Measurements from ENCODE around the gene CCL4.

Gene CCL4

GRCh38 chr17:36130346-36130745, 26.7 kb downstream of the CCL4 start:
- Histone ChIP-seq H3F3A (ENCODE audit: control insufficient read depth, insufficient read depth) (peaks cover 6% of the 10 kb centered on the region; the same call in 1 of the 2 replicates), H3K9me2 (replicated peaks; ENCODE audit: control insufficient read depth, low read length) (no peaks in the 10 kb centered on the region), H3K4me1 (ENCODE audit: control insufficient read depth, low read length) (peaks cover 30% of the 10 kb centered on the region), H3K79me2 (ENCODE audit: control insufficient read depth, low read length) (no peaks in the 10 kb centered on the region), H4K20me1 (ENCODE audit: control insufficient read depth, insufficient read depth, low read depth, low read length) (no peaks in the 10 kb centered on the region; the same call in 1 of the 2 replicates), H3K4me2 (ENCODE audit: low read length) (no peak overlapping the region), H3K9me3 (ENCODE audit: control insufficient read depth, insufficient read depth, low read length) (peaks cover 15% of the 10 kb centered on the region), H3K36me3 (ENCODE audit: control insufficient read depth, low read length) (no peaks in the 10 kb centered on the region), H3K27me3 (ENCODE audit: control insufficient read depth, low read length) (peaks cover 57% of the 10 kb centered on the region), H3K27ac (ENCODE audit: low read depth, low read length) (no peak overlapping the region), H3K4me3 (ENCODE audit: low read length) (no peak overlapping the region)
- no peak for TF ChIP-seq EZH2phosphoT487 (IDR thresholded peaks at IDR 0.05; ENCODE audit: borderline replicate concordance, low read length)
- TF ChIP-seq CTCF (IDR thresholded peaks at IDR 0.05; ENCODE audit: low read depth, low read length, poor library complexity, severe bottlenecking) = no peak

- Histone ChIP-seq H3K9me2 (replicated peaks; ENCODE audit: control insufficient read depth, low read length) (no peaks in the 10 kb centered on the region), H3K4me3 (ENCODE audit: low read length) (no peak overlapping the region), H3K4me1 (ENCODE audit: control insufficient read depth, low read length) (peaks cover 30% of the 10 kb centered on the region), H3K4me2 (ENCODE audit: low read length) (no peak overlapping the region), H3K27me3 (ENCODE audit: control insufficient read depth, low read length) (peaks cover 62% of the 10 kb centered on the region), H3K36me3 (ENCODE audit: control insufficient read depth, low read length) (no peaks in the 10 kb centered on the region), H3K9me3 (ENCODE audit: control insufficient read depth, insufficient read depth, low read length) (peaks cover 4% of the 10 kb centered on the region), H4K20me1 (ENCODE audit: control insufficient read depth, insufficient read depth, low read depth, low read length) (no peaks in the 10 kb centered on the region; the same call in 1 of the 2 replicates), H3K79me2 (ENCODE audit: control insufficient read depth, low read length) (no peaks in the 10 kb centered on the region), H3K27ac (ENCODE audit: low read depth, low read length) (no peak overlapping the region), H3F3A (ENCODE audit: control insufficient read depth, insufficient read depth) (peaks cover 6% of the 10 kb centered on the region; the same call in 1 of the 2 replicates)
- TF ChIP-seq CTCF (IDR thresholded peaks at IDR 0.05; ENCODE audit: low read depth, low read length, poor library complexity, severe bottlenecking) (no peak), EZH2phosphoT487 (IDR thresholded peaks at IDR 0.05; ENCODE audit: borderline replicate concordance, low read length) (no peak)
These were observed 27.8 kb downstream of the CCL4 start for GRCh38 chr17:36131421-36131820.

- Histone ChIP-seq H3K36me3 (ENCODE audit: control insufficient read depth, low read length) (no peaks in the 10 kb centered on the region), H3F3A (ENCODE audit: control insufficient read depth, insufficient read depth) (peaks cover 6% of the 10 kb centered on the region; the same call in 1 of the 2 replicates), H3K9me2 (replicated peaks; ENCODE audit: control insufficient read depth, low read length) (no peaks in the 10 kb centered on the region), H3K4me2 (ENCODE audit: low read length) (no peak overlapping the region), H3K27ac (ENCODE audit: low read depth, low read length) (no peak overlapping the region), H3K4me1 (ENCODE audit: control insufficient read depth, low read length) (peaks cover 25% of the 10 kb centered on the region), H4K20me1 (ENCODE audit: control insufficient read depth, insufficient read depth, low read depth, low read length) (no peaks in the 10 kb centered on the region; the same call in 1 of the 2 replicates), H3K9me3 (ENCODE audit: control insufficient read depth, insufficient read depth, low read length) (no peaks in the 10 kb centered on the region), H3K4me3 (ENCODE audit: low read length) (no peak overlapping the region), H3K27me3 (ENCODE audit: control insufficient read depth, low read length) (peaks cover 66% of the 10 kb centered on the region), H3K79me2 (ENCODE audit: control insufficient read depth, low read length) (no peaks in the 10 kb centered on the region)
- TF ChIP-seq EZH2phosphoT487 (IDR thresholded peaks at IDR 0.05; ENCODE audit: borderline replicate concordance, low read length) = no peak
- no peak for TF ChIP-seq CTCF (IDR thresholded peaks at IDR 0.05; ENCODE audit: low read depth, low read length, poor library complexity, severe bottlenecking)
These were observed 28.3 kb downstream of the CCL4 start for GRCh38 chr17:36131931-36132330.

All from DOHH2 (cell line).